ENCODE data around the gene CLCA2.

The CLCA2 gene

GRCh38 chr1:86430376-86430775 lies 6.4 kb downstream of the CLCA2 start:
- DNase-seq (ENCODE audit: low read depth): peak; percentile 16

- DNase-seq (ENCODE audit: low read depth): no peak
Observed at GRCh38 chr1:86434059-86434458, 10.1 kb downstream of the CLCA2 start.

GRCh38 chr1:86435327-86435726 lies 11.4 kb downstream of the CLCA2 start:
- DNase-seq (ENCODE audit: low read depth): no peak

GRCh38 chr1:86436041-86436440 lies 12.1 kb downstream of the CLCA2 start:
- DNase-seq (ENCODE audit: low read depth): peak; percentile 3

GRCh38 chr1:86441581-86441980 lies 17.6 kb downstream of the CLCA2 start:
- DNase-seq (ENCODE audit: low read depth): no peak

- DNase-seq (ENCODE audit: low read depth): no peak
Observed at GRCh38 chr1:86441997-86442396, 18.0 kb downstream of the CLCA2 start.

- peak; percentile 3 for DNase-seq (ENCODE audit: low read depth)
Observed at GRCh38 chr1:86445919-86446318, 21.9 kb downstream of the CLCA2 start.

GRCh38 chr1:86447198-86447790 lies 23.3 kb downstream of the CLCA2 start:
- DNase-seq (ENCODE audit: low read depth): no peak

- DNase-seq (ENCODE audit: low read depth): no peak
Observed at GRCh38 chr1:86448670-86449069, 24.7 kb downstream of the CLCA2 start.

- DNase-seq (ENCODE audit: low read depth): no peak
Observed at GRCh38 chr1:86449103-86449502, 25.1 kb downstream of the CLCA2 start.

- peak; percentile 13 for DNase-seq (ENCODE audit: low read depth)
Observed at GRCh38 chr1:86450847-86451246, 26.9 kb downstream of the CLCA2 start.

- DNase-seq (ENCODE audit: low read depth): no peak
Observed at GRCh38 chr1:86453664-86454063, 29.7 kb downstream of the CLCA2 start.

GRCh38 chr1:86455073-86455472 lies 31.1 kb downstream of the CLCA2 start:
- no peak for DNase-seq (ENCODE audit: low read depth)

- DNase-seq (ENCODE audit: low read depth): no peak
Observed at GRCh38 chr1:86460998-86461397, 37.0 kb downstream of the CLCA2 start.

GRCh38 chr1:86461482-86461881 lies 37.5 kb downstream of the CLCA2 start:
- DNase-seq (ENCODE audit: low read depth): no peak

GRCh38 chr1:86464819-86465218 lies 40.8 kb downstream of the CLCA2 start:
- no peak for DNase-seq (ENCODE audit: low read depth)

GRCh38 chr1:86466109-86466844 lies 42.3 kb downstream of the CLCA2 start:
- DNase-seq (ENCODE audit: low read depth): no peak

GRCh38 chr1:86466986-86467385 lies 43.0 kb downstream of the CLCA2 start:
- peak; percentile 3 for DNase-seq (ENCODE audit: low read depth)

GRCh38 chr1:86468501-86468977 lies 44.6 kb downstream of the CLCA2 start, which contains the start of gene CLCA1:
Gene CLCA1 (plus strand): TSS chr1:86468927. CDS start chr1:86468972, 45 bp downstream.
- DNase-seq (ENCODE audit: low read depth): no peak

GRCh38 chr1:86470859-86471258 lies 46.9 kb downstream of the CLCA2 start:
- DNase-seq (ENCODE audit: low read depth): no peak

- DNase-seq (ENCODE audit: low read depth): peak; percentile 25
Observed at GRCh38 chr1:86471291-86471690, 47.3 kb downstream of the CLCA2 start.

- DNase-seq (ENCODE audit: low read depth): no peak
Observed at GRCh38 chr1:86472152-86472551, 48.2 kb downstream of the CLCA2 start.

- no peak for DNase-seq (ENCODE audit: low read depth)
Observed at GRCh38 chr1:86472767-86473166, 48.8 kb downstream of the CLCA2 start.

GRCh38 chr1:86477256-86477655 lies 53.3 kb downstream of the CLCA2 start:
- DNase-seq (ENCODE audit: low read depth): no peak

Measured in EH (cell line).